Left lung (tissue), 10 donors: ENCODE results near the gene KRT74. TPM values are rescaled to one million over a fixed set of nuclear protein-coding genes. Genes with fewer than 3 reads are reported as not detected.

Experiments used
- ATAC-seq: fragments of 200-7000 bp; cut with Tn5 transposase; one replicate; pipeline ENCODE4 v1.9.1; 2020; ENCODE audit warnings: moderate library complexity
- DNase-seq, 4 donors: peaks; one replicate each; pipeline ENCODE4 v3.0.0-alpha.2; 2013 to 2020
- H3K27ac ChIP-seq, 2 donors: fragments of 200-600 bp; sonication (generic) in 1 of 2; one replicate each; pipeline versions ENCODE4 v1.5.0 to v1.8.0; 2020 to 2021
- H3K27me3 ChIP-seq, 2 donors: fragments of 200-600 bp; sonication (generic) in 1 of 2; one replicate each; pipeline versions ENCODE4 v1.5.0 to v1.8.0; 2020 to 2021
- H3K36me3 ChIP-seq, 2 donors: fragments of 200-600 bp; sonication (generic) in 1 of 2; one replicate each; pipeline versions ENCODE4 v1.5.0 to v1.8.0; 2020 to 2021
- H3K4me1 ChIP-seq, 2 donors: fragments of 200-600 bp; one replicate each; pipeline ENCODE4 v1.8.0; 2021
- H3K4me3 ChIP-seq, 2 donors: fragments of 200-600 bp; sonication (generic) in 1 of 2; one replicate each; pipeline versions ENCODE4 v1.5.0 to v1.8.0; 2020 to 2021; ENCODE audit warnings: mild to moderate bottlenecking in 1 of 2
- H3K9me3 ChIP-seq, 2 donors: fragments of 200-600 bp; sonication (generic) in 1 of 2; one replicate each; pipeline versions ENCODE4 v1.5.0 to v1.8.0; 2020 to 2021
- CTCF ChIP-seq, 2 donors: fragments of 200-600 bp; sonication (generic) in 1 of 2; IDR thresholded peaks; one replicate each; pipeline versions ENCODE4 v1.5.0 to v1.8.0; 2021; ENCODE audit warnings: antibody characterized with exemption in 2 of 2
- intact Hi-C, 2 donors: fragments of 100-400 bp; cut with DNase I; formaldehyde crosslinking; loops; one replicate each; pipeline versions ENCODE4 v1.11.2 to v1.14.2; 2022
- polyA plus RNA-seq, 6 donors: library from polyadenylated mRNA; unstranded; fragments of 120-200 nt; gene quantifications; one replicate each; pipeline ENCODE4 v1.2.1, GENCODE V29; 2013; ENCODE audit not compliant: insufficient read length in 6 of 6
- total RNA-seq, 2 donors: library from RNA; stranded (reverse); fragmentation: NEBNext Ultra II Directional; extraction: Animal tissue kit (Norgen Biotek cat#: 25700); gene quantifications; one replicate each; pipeline ENCODE4 v1.2.1, GENCODE V29; 2021
- donor health status: DM: no; HTN: yes; CAD: no.
- donor health status: DM: no; HTN: no; CAD: no.

The KRT74 gene
- total and polyA plus RNA-seq, 8 donors = not detected

GRCh38 chr12:52518574-52519386 lies 54.9 kb downstream of the KRT74 start:
- H3K4me3 ChIP-seq = no peak overlapping the region
- no peak for DNase-seq
- intact Hi-C loops = no loop called here
- H3K27me3 ChIP-seq = peaks cover 0 to 35% of the 10 kb centered on the region in 2 donors
- no peak overlapping the region for H3K27ac ChIP-seq
- no peak for TF ChIP-seq CTCF (IDR thresholded peaks at IDR 0.05)
- H3K36me3 ChIP-seq = no peaks in the 10 kb centered on the region
- H3K9me3 ChIP-seq = no peaks in the 10 kb centered on the region
- ATAC-seq = no peak
- no peaks in the 10 kb centered on the region for H3K4me1 ChIP-seq

- TF ChIP-seq CTCF (IDR thresholded peaks at IDR 0.05) = no peak
- Histone ChIP-seq H3K36me3 (no peaks in the 10 kb centered on the region), H3K4me3 (no peak overlapping the region), H3K4me1 (no peaks in the 10 kb centered on the region), H3K9me3 (no peaks in the 10 kb centered on the region), H3K27me3 (peaks cover 0 to 26% of the 10 kb centered on the region in 2 donors), H3K27ac (no peak overlapping the region)
- ATAC-seq (no peak), DNase-seq (no peak)
- intact Hi-C loops = no loop called here
Observed at GRCh38 chr12:52517888-52518287, 55.8 kb downstream of the KRT74 start.

- Histone ChIP-seq H3K36me3 (no peaks in the 10 kb centered on the region), H3K9me3 (no peaks in the 10 kb centered on the region), H3K4me3 (no peak overlapping the region), H3K27me3 (peaks cover 0 to 23% of the 10 kb centered on the region in 2 donors), H3K4me1 (no peaks in the 10 kb centered on the region), H3K27ac (no peak overlapping the region)
- DNase-seq (no peak), ATAC-seq (no peak)
- intact Hi-C loops = no loop called here
- no peak for TF ChIP-seq CTCF (IDR thresholded peaks at IDR 0.05)
Observed at GRCh38 chr12:52517005-52517835, 56.4 kb downstream of the KRT74 start.

GRCh38 chr12:52515927-52516831 lies 57.5 kb downstream of the KRT74 start:
- Histone ChIP-seq H3K4me1 (no peaks in the 10 kb centered on the region), H3K36me3 (no peaks in the 10 kb centered on the region), H3K9me3 (peaks cover 0 to 2% of the 10 kb centered on the region in 2 donors), H3K4me3 (no peak overlapping the region), H3K27ac (no peak overlapping the region), H3K27me3 (peaks cover 0 to 19% of the 10 kb centered on the region in 2 donors)
- DNase-seq (no peak), ATAC-seq (no peak)
- intact Hi-C loops = no loop called here
- no peak for TF ChIP-seq CTCF (IDR thresholded peaks at IDR 0.05)

Other genes with a start within 250 kb of the KRT74 start
- not detected for gene KRT85, start 206.4 kb downstream of the KRT74 start, total RNA-seq
- gene KRT85, start 206.4 kb downstream of the KRT74 start, polyA plus RNA-seq = under 1 TPM in 2 of 6 donors, not detected in 4; 0.14 to 0.26 TPM
- gene KRT84, start 188.2 kb downstream of the KRT74 start, total RNA-seq = not detected
- gene KRT84, start 188.2 kb downstream of the KRT74 start, polyA plus RNA-seq = not detected
- not detected for gene KRT82, start 167.5 kb downstream of the KRT74 start, total RNA-seq
- gene KRT82, start 167.5 kb downstream of the KRT74 start, polyA plus RNA-seq = not detected
- not detected for gene KRT75, start 139.5 kb downstream of the KRT74 start, total RNA-seq
- gene KRT75, start 139.5 kb downstream of the KRT74 start, polyA plus RNA-seq = not detected
- gene KRT6B, start 121.7 kb downstream of the KRT74 start, total RNA-seq = not detected
- gene KRT6B, start 121.7 kb downstream of the KRT74 start, polyA plus RNA-seq = not detected
- gene KRT6C, start 100.0 kb downstream of the KRT74 start, total RNA-seq = not detected
- not detected for gene KRT6C, start 100.0 kb downstream of the KRT74 start, polyA plus RNA-seq
- 10 to 100 TPM; 24.4 to 32.0 TPM for gene KRT6A, start 80.6 kb downstream of the KRT74 start, total RNA-seq
- not detected for gene KRT6A, start 80.6 kb downstream of the KRT74 start, polyA plus RNA-seq
- gene KRT5, start 53.4 kb downstream of the KRT74 start, total RNA-seq = 1 to 10 TPM in 1 of 2 donors, under 1 TPM in 1; 0.79 to 9.8 TPM
- under 1 TPM in 5 of 6 donors, not detected in 1; 0.30 to 0.85 (median 0.35) TPM for gene KRT5, start 53.4 kb downstream of the KRT74 start, polyA plus RNA-seq
- gene KRT71, start 20.7 kb downstream of the KRT74 start, total RNA-seq = not detected
- under 1 TPM in 4 of 6 donors, not detected in 2; 0.10 to 0.18 (median 0.15) TPM for gene KRT71, start 20.7 kb downstream of the KRT74 start, polyA plus RNA-seq
- not detected for gene KRT72, start 27.6 kb upstream of the KRT74 start, total RNA-seq
- gene KRT72, start 27.6 kb upstream of the KRT74 start, polyA plus RNA-seq = under 1 TPM; 0.08 to 0.30 (median 0.21) TPM
- gene KRT73, start 44.7 kb upstream of the KRT74 start, total RNA-seq = not detected
- under 1 TPM; 0.06 to 0.34 (median 0.20) TPM for gene KRT73, start 44.7 kb upstream of the KRT74 start, polyA plus RNA-seq
- not detected for gene KRT2, start 78.4 kb upstream of the KRT74 start, total RNA-seq
- gene KRT2, start 78.4 kb upstream of the KRT74 start, polyA plus RNA-seq = not detected
- gene KRT1, start 106.6 kb upstream of the KRT74 start, total RNA-seq = under 1 TPM in 1 of 2 donors, not detected in 1; 0.64 TPM
- gene KRT1, start 106.6 kb upstream of the KRT74 start, polyA plus RNA-seq = under 1 TPM; 0.33 to 0.95 (median 0.48) TPM
- not detected for gene KRT77, start 129.7 kb upstream of the KRT74 start, total RNA-seq
- not detected for gene KRT77, start 129.7 kb upstream of the KRT74 start, polyA plus RNA-seq
- not detected for gene KRT76, start 203.5 kb upstream of the KRT74 start, total RNA-seq
- gene KRT76, start 203.5 kb upstream of the KRT74 start, polyA plus RNA-seq = not detected
- gene KRT3, start 222.3 kb upstream of the KRT74 start, total RNA-seq = not detected
- not detected for gene KRT3, start 222.3 kb upstream of the KRT74 start, polyA plus RNA-seq
- gene KRT4, start 240.3 kb upstream of the KRT74 start, total RNA-seq = 1 to 10 TPM in 1 of 2 donors, under 1 TPM in 1; 0.47 to 9.4 TPM
- gene KRT4, start 240.3 kb upstream of the KRT74 start, polyA plus RNA-seq = 1 to 10 TPM; 1.2 to 6.1 (median 2.6) TPM